ENCODE measurements around the gene ZNF569.
"Not testable (repeated sequence)": the region's sequence is repeated elsewhere in the genome, so short reads cannot be mapped to it uniquely, and the experiment has no call there.

Gene ZNF569

GRCh38 chr19:37466277-37466797 lies 907 bp downstream of the ZNF569 start:
- Mint-ChIP-seq H3K27ac (peak overlapping the region; percentile 92), H3K27me3 (ENCODE audit: low read depth) (no peaks in the 10 kb centered on the region), H3K9me3 (peaks cover 31% of the 10 kb centered on the region), H3K4me3 (peak overlapping the region; percentile 89), H3K36me3 (ENCODE audit: low read depth) (peaks cover 37% of the 10 kb centered on the region), H3K4me1 (ENCODE audit: low read depth) (peaks cover 28% of the 10 kb centered on the region)

DNA sequence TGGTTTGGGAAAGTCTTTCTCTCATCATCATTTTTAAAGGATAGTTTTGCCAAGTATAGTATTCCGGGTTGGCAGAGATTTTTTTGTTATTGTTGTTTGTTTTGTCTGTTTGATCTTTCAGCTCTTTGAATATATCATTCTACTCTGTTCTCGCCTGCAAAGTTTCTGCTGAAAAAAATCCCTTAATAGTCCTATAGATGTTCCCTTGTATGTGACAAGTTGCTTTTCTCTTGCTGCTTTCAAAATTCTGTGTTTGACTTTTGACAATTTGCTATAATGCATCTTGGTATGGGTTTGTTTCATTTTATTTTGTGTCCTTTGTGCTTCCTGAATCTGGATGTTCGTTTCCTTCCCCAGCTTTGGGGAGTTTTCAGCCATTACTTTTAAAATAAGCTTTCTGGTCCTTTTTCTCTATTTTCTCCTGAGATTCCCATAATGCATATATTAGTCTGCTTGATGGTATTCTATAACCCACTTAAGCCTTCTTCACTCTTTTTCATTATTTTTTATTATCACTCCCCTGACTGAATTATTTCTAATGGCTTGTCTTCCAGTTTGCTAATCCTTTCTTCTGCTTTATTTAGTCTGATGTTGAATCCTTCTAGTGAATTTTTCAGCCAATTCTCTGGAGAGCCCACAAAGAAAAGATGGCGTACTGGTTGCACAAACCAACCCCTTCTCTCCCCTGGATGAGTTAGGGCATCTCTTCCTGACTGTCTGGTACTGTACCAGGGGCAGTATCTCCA lies 14.6 kb downstream of the ZNF569 start:
- Mint-ChIP-seq H3K4me3 (no peak overlapping the region), H3K9me3 (peaks cover 87% of the 10 kb centered on the region), H3K36me3 (ENCODE audit: low read depth) (peaks cover 45% of the 10 kb centered on the region), H3K27me3 (ENCODE audit: low read depth) (no peaks in the 10 kb centered on the region), H3K4me1 (ENCODE audit: low read depth) (no peaks in the 10 kb centered on the region), H3K27ac (no peak overlapping the region)

- no peaks in the 10 kb centered on the region for H3K4me1 Mint-ChIP-seq (ENCODE audit: low read depth)
- peaks cover 31% of the 10 kb centered on the region for H3K36me3 Mint-ChIP-seq (ENCODE audit: low read depth)
- H3K9me3 Mint-ChIP-seq: peaks cover 72% of the 10 kb centered on the region
These were observed 53.7 kb downstream of the ZNF569 start for GRCh38 chr19:37413313-37414084.

DNA sequence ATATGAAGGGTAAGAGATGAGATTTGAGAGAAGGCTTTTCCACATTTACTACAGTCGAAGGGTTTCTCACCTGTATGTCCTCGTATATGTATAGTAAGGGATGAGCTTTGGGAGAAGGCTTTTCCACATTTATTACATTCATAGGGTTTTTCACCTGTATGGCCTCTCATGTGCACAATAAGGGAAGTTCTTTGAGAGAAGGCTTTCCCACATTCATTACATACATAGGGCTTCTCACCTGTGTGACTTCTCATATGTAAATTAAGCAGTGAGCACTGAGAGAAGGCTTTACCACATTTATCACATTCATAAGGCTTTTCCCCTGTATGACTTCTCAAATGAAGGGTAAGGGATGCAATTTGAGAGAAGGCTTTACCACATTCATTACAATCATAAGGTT lies 54.5 kb downstream of the ZNF569 start:
- Mint-ChIP-seq H3K4me1 (ENCODE audit: low read depth) (no peaks in the 10 kb centered on the region), H3K4me3 (no peak overlapping the region), H3K9me3 (peaks cover 74% of the 10 kb centered on the region), H3K36me3 (ENCODE audit: low read depth) (peaks cover 27% of the 10 kb centered on the region), H3K27me3 (ENCODE audit: low read depth) (no peaks in the 10 kb centered on the region), H3K27ac (no peak overlapping the region)

More at GRCh38 chr19:37413313-37414084, 53.7 kb downstream of the ZNF569 start:
- no peak overlapping the region for H3K4me3 Mint-ChIP-seq
- no peak overlapping the region for H3K27ac Mint-ChIP-seq
- no peaks in the 10 kb centered on the region for H3K27me3 Mint-ChIP-seq (ENCODE audit: low read depth)

DNA sequence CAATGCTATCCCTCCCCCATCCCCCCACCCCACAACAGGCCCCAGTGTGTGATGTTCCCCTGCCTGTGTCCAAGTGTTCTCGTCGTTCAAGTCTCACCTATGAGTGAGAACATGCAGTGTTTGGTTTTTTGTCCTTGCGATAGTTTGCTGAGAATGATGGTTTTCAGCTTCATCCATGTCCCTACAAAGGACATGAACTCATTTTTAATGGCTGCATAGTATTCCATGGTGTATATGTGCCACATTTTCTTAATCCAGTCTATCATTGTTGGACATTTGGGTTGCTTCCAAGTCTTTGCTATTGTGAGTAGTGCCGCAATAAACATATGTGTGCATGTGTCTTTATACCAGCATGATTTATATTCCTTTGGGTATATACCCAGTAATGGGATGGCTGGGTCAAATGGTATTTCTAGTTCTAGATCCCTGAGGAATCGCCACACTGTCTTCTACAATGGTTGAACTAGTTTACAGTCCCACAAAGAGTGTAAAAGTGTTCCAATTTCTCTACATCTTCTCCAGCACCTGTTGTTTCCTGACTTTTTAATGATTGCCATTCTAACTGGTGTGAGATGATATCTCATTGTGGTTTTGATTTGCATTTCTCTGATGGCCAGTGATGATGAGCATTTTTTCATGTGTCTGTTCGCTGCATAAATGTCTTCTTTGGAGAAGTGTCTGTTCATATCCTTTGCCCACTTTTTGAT lies 61.0 kb downstream of the ZNF569 start:
- H3K36me3 Mint-ChIP-seq (ENCODE audit: low read depth); H3K4me1 Mint-ChIP-seq (ENCODE audit: low read depth); H3K4me3 Mint-ChIP-seq; H3K27ac Mint-ChIP-seq; H3K27me3 Mint-ChIP-seq (ENCODE audit: low read depth): not testable (repeated sequence)
- peaks cover 73% of the 10 kb centered on the region for H3K9me3 Mint-ChIP-seq

DNA sequence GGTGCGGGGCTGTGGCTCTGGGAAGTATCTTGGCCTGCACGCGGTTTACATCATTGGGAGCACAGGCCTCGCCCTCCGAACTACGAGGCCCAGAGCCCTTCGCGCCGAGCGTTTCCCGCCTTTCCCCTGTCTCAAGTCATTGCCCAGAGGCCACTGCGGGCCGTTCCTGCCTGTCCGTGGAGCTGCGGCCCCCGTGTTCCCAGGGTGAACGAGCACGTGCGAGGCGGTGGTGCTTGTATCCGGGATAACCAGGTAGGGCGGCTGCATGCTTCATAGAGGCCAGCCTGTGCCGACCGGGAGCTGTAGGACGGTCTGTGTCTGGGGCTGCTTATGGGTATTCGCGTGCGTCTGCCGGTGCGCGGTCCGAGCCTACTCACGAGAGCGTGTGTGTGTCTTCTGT lies 63.8 kb downstream of the ZNF569 start:
- no peaks in the 10 kb centered on the region for H3K4me1 Mint-ChIP-seq (ENCODE audit: low read depth)
- H3K36me3 Mint-ChIP-seq (ENCODE audit: low read depth): peaks cover 3% of the 10 kb centered on the region
- peaks cover 74% of the 10 kb centered on the region for H3K9me3 Mint-ChIP-seq
- H3K27ac Mint-ChIP-seq: no peak overlapping the region
- H3K27me3 Mint-ChIP-seq (ENCODE audit: low read depth): no peaks in the 10 kb centered on the region
- no peak overlapping the region for H3K4me3 Mint-ChIP-seq

GRCh38 chr19:37401078-37401477 lies 66.2 kb downstream of the ZNF569 start:
- H3K27me3 Mint-ChIP-seq (ENCODE audit: low read depth): no peaks in the 10 kb centered on the region
- H3K4me3 Mint-ChIP-seq: no peak overlapping the region
- no peaks in the 10 kb centered on the region for H3K4me1 Mint-ChIP-seq (ENCODE audit: low read depth)
- no peak overlapping the region for H3K27ac Mint-ChIP-seq
- H3K9me3 Mint-ChIP-seq: peaks cover 65% of the 10 kb centered on the region
- H3K36me3 Mint-ChIP-seq (ENCODE audit: low read depth): peaks cover 2% of the 10 kb centered on the region

- peaks cover 71% of the 10 kb centered on the region for H3K9me3 Mint-ChIP-seq
- peaks cover 34% of the 10 kb centered on the region for H3K36me3 Mint-ChIP-seq (ENCODE audit: low read depth)
- not testable (repeated sequence) for H3K27ac Mint-ChIP-seq; H3K27me3 Mint-ChIP-seq (ENCODE audit: low read depth); H3K4me1 Mint-ChIP-seq (ENCODE audit: low read depth); H3K4me3 Mint-ChIP-seq
These were observed 75.8 kb downstream of the ZNF569 start for GRCh38 chr19:37391399-37391798.

DNA sequence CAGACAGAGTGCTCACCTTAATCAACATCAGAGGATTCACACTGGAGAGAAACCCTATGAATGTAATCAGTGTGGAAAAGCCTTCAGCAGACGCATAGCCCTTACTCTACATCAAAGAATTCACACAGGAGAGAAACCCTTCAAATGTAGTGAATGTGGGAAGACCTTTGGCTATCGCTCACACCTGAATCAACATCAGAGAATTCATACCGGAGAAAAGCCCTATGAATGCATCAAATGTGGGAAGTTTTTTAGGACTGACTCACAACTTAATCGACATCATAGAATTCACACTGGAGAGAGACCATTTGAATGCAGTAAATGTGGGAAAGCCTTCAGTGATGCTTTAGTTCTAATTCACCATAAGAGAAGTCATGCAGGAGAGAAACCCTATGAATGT lies 78.0 kb downstream of the ZNF569 start:
- H3K9me3 Mint-ChIP-seq: peaks cover 74% of the 10 kb centered on the region
- no peak overlapping the region for H3K4me3 Mint-ChIP-seq
- H3K27ac Mint-ChIP-seq: no peak overlapping the region
- no peaks in the 10 kb centered on the region for H3K4me1 Mint-ChIP-seq (ENCODE audit: low read depth)
- peaks cover 51% of the 10 kb centered on the region for H3K36me3 Mint-ChIP-seq (ENCODE audit: low read depth)
- H3K27me3 Mint-ChIP-seq (ENCODE audit: low read depth): no peaks in the 10 kb centered on the region

DNA sequence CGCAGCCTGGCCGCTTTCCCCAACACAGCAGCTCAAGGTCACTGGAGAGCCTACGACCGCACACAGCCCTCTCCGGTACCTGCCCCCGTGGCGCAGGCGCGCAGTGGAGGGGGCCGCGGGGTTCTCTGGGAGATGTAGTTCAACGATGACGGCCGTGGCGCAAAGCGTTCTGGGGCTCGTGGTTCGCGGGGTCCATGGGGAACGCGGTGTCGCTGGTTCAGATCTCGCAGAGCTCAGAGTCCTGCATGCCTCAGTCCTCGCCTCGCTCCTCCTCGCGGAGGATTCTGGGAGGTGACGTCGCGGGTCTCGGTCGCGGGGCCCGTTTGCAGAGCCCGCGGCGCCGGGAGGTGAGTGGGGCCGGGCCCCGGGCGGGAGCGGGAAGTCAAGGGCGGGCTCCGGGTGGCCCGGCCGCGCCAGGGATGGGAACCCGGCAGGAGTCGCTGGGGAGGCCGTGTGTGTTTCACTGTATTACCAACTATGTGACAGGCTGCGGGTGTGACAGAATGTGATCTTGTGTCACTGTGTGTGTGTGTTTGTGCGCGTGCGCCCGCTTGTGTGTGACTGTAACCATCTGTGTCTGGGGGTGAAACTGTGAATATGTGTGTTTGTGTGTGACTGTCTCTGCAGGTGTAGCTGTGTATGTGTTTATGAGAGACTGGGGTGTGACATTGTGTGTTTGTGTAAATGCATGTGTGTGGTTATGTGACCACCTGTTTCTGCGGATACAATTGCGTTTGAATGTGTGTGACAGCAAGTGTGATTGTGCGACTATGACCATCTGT lies 96.2 kb downstream of the ZNF569 start, which contains the start of gene ZNF527:
TSS of gene ZNF527 (plus strand) at position 220 of the 782 bp plus-strand sequence. CDS start 3,100 bp downstream, outside the sequence.
- H3K27ac Mint-ChIP-seq: peak within 1 kb of the TSS; percentile 93
- H3K9me3 Mint-ChIP-seq: peaks cover 22% of the 10 kb centered on the region
- no peaks in the 10 kb centered on the region for H3K27me3 Mint-ChIP-seq (ENCODE audit: low read depth)
- H3K36me3 Mint-ChIP-seq (ENCODE audit: low read depth): peaks cover 12% of the 10 kb centered on the region
- H3K4me1 Mint-ChIP-seq (ENCODE audit: low read depth): peaks cover 6% of the 10 kb centered on the region
- H3K4me3 Mint-ChIP-seq: peak within 1 kb of the TSS; percentile 99

GRCh38 chr19:37370386-37370879 lies 96.8 kb downstream of the ZNF569 start:
- peaks cover 15% of the 10 kb centered on the region for H3K36me3 Mint-ChIP-seq (ENCODE audit: low read depth)
- H3K9me3 Mint-ChIP-seq: peaks cover 29% of the 10 kb centered on the region
- H3K27ac Mint-ChIP-seq: peak overlapping the region; percentile 93
- H3K27me3 Mint-ChIP-seq (ENCODE audit: low read depth); H3K4me1 Mint-ChIP-seq (ENCODE audit: low read depth): not testable (repeated sequence)
- peak overlapping the region; percentile 99 for H3K4me3 Mint-ChIP-seq

- Mint-ChIP-seq H3K27me3 (ENCODE audit: low read depth) (no peaks in the 10 kb centered on the region), H3K27ac (no peak overlapping the region), H3K36me3 (ENCODE audit: low read depth) (peaks cover 55% of the 10 kb centered on the region), H3K4me3 (no peak overlapping the region), H3K9me3 (peaks cover 72% of the 10 kb centered on the region), H3K4me1 (ENCODE audit: low read depth) (no peaks in the 10 kb centered on the region)
These were observed 104.5 kb downstream of the ZNF569 start for GRCh38 chr19:37362733-37363132.

- no peak overlapping the region for H3K4me3 Mint-ChIP-seq
- no peaks in the 10 kb centered on the region for H3K27me3 Mint-ChIP-seq (ENCODE audit: low read depth)
These were observed 105.2 kb downstream of the ZNF569 start for GRCh38 chr19:37361994-37362393.

More at GRCh38 chr19:37361994-37362393, 105.2 kb downstream of the ZNF569 start:
- Mint-ChIP-seq H3K27ac (no peak overlapping the region), H3K36me3 (ENCODE audit: low read depth) (peaks cover 62% of the 10 kb centered on the region), H3K9me3 (peaks cover 79% of the 10 kb centered on the region), H3K4me1 (ENCODE audit: low read depth) (no peaks in the 10 kb centered on the region)

Measured in T-helper 1 cell treated with Interleukin-12 subunit alpha and Interleukin-12 subunit beta and Interleukin-4 antibody, amounts not matched to agents 30 μg/mL and 1 μg/mL, for 36 hours (primary cell).